ENCODE measurements around the gene CC2D1A. TPM values are rescaled to one million over a fixed set of nuclear protein-coding genes. Genes with fewer than 3 reads are reported as not detected.

The CC2D1A gene
- total RNA-seq, 1 donor from 2014 or later, result 20.1 TPM

DNA sequence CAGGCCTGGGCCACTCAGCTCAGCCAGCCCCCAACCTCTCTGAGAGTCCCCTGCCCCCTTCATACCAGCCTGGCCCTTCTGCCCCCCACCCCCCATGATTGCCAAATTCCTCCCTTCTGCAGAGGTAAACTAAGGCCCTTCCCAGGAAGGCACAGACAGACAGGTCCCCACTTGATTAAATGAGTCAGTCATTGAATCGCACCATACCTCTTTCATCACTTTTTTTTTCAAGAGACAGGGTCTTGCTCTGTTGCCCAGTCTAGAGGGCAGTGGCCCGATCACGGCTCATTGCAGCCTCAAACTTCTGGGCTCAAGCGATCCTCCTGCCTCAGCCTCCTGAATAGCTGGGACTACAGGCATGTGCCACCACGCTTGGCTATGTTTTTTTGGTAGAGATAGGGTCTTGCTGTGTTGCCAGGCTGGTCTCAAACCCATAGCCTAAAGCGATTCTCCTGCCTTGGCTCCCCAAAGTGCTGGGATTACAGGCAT, 26.2 kb downstream of the CC2D1A start:
- Histone ChIP-seq H3K27ac (replicated peaks) (no peak overlapping the region), H3K4me3 (no peak overlapping the region), H3K27me3 (ENCODE audit: low read depth) (peaks cover 19% of the 10 kb centered on the region), H3K4me1 (peaks cover 4% of the 10 kb centered on the region), H3K9me3 (replicated peaks) (no peaks in the 10 kb centered on the region), H3K36me3 (peaks cover 15% of the 10 kb centered on the region)
- DNase-seq, result no peak
- TF ChIP-seq, protein P1, sequence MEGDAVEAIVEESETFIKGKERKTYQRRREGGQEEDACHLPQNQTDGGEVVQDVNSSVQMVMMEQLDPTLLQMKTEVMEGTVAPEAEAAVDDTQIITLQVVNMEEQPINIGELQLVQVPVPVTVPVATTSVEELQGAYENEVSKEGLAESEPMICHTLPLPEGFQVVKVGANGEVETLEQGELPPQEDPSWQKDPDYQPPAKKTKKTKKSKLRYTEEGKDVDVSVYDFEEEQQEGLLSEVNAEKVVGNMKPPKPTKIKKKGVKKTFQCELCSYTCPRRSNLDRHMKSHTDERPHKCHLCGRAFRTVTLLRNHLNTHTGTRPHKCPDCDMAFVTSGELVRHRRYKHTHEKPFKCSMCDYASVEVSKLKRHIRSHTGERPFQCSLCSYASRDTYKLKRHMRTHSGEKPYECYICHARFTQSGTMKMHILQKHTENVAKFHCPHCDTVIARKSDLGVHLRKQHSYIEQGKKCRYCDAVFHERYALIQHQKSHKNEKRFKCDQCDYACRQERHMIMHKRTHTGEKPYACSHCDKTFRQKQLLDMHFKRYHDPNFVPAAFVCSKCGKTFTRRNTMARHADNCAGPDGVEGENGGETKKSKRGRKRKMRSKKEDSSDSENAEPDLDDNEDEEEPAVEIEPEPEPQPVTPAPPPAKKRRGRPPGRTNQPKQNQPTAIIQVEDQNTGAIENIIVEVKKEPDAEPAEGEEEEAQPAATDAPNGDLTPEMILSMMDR (IDR thresholded peaks at IDR 0.05; ENCODE audit: borderline replicate concordance), result no peak
- intact Hi-C loops (cut with micrococcal nuclease), result no loop called here

DNA sequence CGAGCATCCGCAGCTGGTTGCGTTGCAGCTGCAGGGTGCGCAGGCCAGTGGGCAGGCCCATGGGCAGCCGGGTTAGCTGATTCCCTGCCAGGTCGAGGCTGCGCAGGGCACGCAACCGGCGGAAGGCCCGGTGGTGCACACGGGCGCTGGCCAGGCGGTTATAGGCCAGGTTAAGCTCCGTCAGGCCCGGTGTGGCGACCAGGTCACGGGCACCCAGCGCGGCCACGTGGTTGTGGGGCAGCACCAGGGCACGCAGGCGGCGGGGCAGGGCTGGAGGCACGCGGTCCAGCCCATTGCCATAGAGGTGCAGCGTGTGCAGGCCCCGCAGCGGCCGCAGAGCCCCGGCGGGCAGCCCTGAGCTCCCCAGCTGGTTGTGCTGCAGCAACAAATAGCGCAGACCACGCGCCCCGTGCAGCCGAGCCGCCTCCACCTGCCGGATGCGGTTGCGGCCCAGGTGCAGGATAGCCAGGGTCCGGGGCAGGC, 27.0 kb downstream of the CC2D1A start:
- H3K4me1 ChIP-seq, result peaks cover 5% of the 10 kb centered on the region
- H3K27ac ChIP-seq (replicated peaks), result no peak overlapping the region
- TF ChIP-seq, protein P1 (IDR thresholded peaks at IDR 0.05; ENCODE audit: borderline replicate concordance), result no peak
- peaks cover 8% of the 10 kb centered on the region for H3K36me3 ChIP-seq
- no peak for DNase-seq
- no peaks in the 10 kb centered on the region for H3K9me3 ChIP-seq (replicated peaks)
- no peak overlapping the region for H3K4me3 ChIP-seq
- intact Hi-C loops (cut with micrococcal nuclease), result no loop called here
- peaks cover 25% of the 10 kb centered on the region for H3K27me3 ChIP-seq (ENCODE audit: low read depth)

DNA sequence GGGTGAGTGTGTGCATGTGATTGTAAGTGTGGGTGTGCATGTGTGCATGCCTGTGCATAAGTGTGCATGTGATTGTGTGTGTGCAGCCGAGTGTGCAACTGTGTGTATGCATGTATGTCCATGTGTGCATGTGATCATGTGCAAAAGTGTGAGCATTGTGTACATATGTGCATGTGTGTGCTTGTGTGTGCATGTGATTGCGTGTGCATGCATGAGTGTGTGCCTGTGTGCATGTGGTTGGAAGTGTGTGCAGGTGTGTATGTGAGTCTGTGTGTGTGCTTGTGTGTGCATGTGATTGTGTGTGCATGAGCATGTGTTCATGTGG, 28.7 kb downstream of the CC2D1A start:
- intact Hi-C loops (cut with micrococcal nuclease), result no loop called here
- Histone ChIP-seq H3K27ac (replicated peaks) (no peak overlapping the region), H3K4me1 (peaks cover 7% of the 10 kb centered on the region), H3K9me3 (replicated peaks) (no peaks in the 10 kb centered on the region), H3K36me3 (peaks cover 3% of the 10 kb centered on the region), H3K27me3 (ENCODE audit: low read depth) (peaks cover 28% of the 10 kb centered on the region), H3K4me3 (no peak overlapping the region)
- no peak for DNase-seq
- TF ChIP-seq, protein P1 (IDR thresholded peaks at IDR 0.05; ENCODE audit: borderline replicate concordance), result no peak

DNA sequence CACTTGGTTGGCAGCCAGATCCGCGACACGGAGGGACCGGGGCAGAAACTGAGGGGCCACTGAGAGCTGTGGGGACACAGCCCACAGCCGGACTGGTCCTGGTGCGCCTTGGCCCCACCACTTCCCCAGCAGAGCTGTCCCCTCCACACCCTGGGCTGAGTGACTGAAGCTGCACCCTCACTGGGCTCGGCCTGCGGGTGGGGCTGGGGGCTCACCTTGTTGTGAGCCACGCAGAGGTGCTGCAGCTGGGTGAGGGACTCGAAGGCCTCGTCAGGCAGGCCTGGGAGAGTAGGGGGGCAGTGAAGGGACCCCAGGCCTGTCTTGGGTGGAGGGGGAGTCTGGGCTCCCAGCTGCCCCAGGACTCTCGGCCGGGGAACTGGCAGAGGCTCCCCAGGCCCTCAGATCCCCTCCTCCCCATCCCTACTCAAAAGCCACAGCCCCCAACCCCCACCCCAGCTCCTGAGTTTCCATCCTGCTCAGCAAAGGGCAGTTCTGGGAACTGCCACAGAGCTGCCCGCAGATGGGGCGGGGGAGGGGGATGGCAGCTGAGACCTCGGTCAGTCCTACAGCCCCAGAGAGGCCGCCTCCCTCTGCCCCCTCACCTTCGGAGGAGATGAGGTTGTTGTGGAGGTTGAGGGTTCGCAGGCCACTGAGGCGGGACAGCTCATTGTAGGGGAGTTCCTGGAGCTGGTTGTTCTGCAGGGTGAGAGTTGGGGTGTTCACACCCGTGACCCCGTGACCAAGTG, 29.9 kb downstream of the CC2D1A start:
- TF ChIP-seq, protein P1 (IDR thresholded peaks at IDR 0.05; ENCODE audit: borderline replicate concordance), result no peak
- peaks cover 28% of the 10 kb centered on the region for H3K27me3 ChIP-seq (ENCODE audit: low read depth)
- peaks cover 7% of the 10 kb centered on the region for H3K4me1 ChIP-seq
- peaks cover 3% of the 10 kb centered on the region for H3K36me3 ChIP-seq
- intact Hi-C loops (cut with micrococcal nuclease), result no loop called here
- DNase-seq, result no peak
- H3K9me3 ChIP-seq (replicated peaks), result no peaks in the 10 kb centered on the region
- H3K27ac ChIP-seq (replicated peaks), result no peak overlapping the region
- H3K4me3 ChIP-seq, result no peak overlapping the region

DNA sequence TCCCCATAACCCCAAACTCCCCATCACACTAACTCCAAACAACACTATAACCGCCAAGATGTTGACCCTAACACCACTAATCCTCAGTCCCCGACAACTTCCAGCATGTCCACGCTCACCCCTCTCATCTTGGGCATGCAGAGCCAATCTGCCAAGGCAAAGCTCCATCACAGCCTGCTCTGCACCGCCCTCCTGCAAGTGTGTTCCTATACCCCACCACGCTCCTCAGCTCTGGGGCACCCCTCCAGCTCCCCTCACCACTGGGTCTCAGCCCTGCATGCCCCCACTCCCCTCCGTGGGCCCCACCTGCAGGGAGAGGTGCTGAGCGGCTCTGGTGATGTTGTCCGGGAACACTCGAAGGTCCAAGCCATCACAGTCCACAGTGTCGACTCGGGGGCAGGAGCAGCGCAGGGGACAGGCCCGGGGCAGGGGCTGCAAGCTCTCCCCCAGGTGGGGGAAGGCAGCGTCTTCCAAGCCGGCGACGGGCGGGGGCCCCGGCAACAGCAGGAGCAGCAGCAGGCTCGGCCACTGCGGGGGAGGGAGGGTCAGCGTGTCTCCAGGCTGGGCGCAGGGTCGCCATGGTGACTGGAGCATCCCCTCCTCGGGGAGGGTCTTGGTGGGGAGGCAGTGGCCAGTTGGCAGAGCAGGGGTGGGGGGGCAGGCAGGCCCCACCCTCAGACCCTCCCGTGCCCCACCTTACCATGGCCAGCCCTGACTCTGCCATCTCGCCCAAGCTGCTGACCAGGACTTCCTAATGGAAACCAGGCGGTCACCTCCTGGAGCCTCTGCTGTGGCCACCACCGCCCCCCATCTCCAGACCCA, 31.7 kb downstream of the CC2D1A start:
- Histone ChIP-seq H3K36me3 (no peaks in the 10 kb centered on the region), H3K9me3 (replicated peaks) (no peaks in the 10 kb centered on the region), H3K4me3 (peak overlapping the region; percentile 27), H3K27me3 (ENCODE audit: low read depth) (peaks cover 28% of the 10 kb centered on the region), H3K4me1 (peaks cover 7% of the 10 kb centered on the region), H3K27ac (replicated peaks) (no peak overlapping the region)
- intact Hi-C loops (cut with micrococcal nuclease), result no loop called here
- no peak for DNase-seq
- TF ChIP-seq, protein P1 (IDR thresholded peaks at IDR 0.05; ENCODE audit: borderline replicate concordance), result no peak

Measured in left ventricle myocardium inferior (tissue), 1 donor.